Spleen (tissue), 7 donors: ENCODE measurements around the gene PTEN.

Experiments used
- POLR2A ChIP-seq, 3 donors: fragments of 450-650 bp; IDR thresholded peaks; one replicate each; pipeline ENCODE4 v1.5.1; 2017; ENCODE audit warnings: antibody characterized with exemption in 3 of 3, mild to moderate bottlenecking in 1 of 3
- POLR2AphosphoS5 ChIP-seq, 3 donors: sonication (generic); formaldehyde crosslinking; IDR thresholded peaks; one replicate each; pipeline ENCODE4 v1.5.1; 2017; ENCODE audit warnings: antibody characterized with exemption in 3 of 3
- TF ChIP-seq, protein P1 (sequence below), 11 experiments: fragments of 200-600 bp in 7 of 11; fragments of 450-650 bp in 4 of 11; sonication (generic) in 4 of 11; IDR thresholded peaks in 8 of 11; conservative IDR thresholded peaks in 3 of 11; 1 replicate in 7 of 11; 2 replicates in 4 of 11; pipeline versions ENCODE4 v1.4.0 to v1.8.0; 2016 to 2021; ENCODE audit warnings: antibody characterized with exemption in 11 of 11, inconsistent platforms in 4 of 11, mild to moderate bottlenecking in 1 of 11
- donor health status: DM: no; HTN: no; CAD: no; lungs with moderate emphysema.
- donor health status: DM: no; HTN: no; CAD: no.
- donor health status: DM: no; HTN: no; CAD: no.

DNA sequence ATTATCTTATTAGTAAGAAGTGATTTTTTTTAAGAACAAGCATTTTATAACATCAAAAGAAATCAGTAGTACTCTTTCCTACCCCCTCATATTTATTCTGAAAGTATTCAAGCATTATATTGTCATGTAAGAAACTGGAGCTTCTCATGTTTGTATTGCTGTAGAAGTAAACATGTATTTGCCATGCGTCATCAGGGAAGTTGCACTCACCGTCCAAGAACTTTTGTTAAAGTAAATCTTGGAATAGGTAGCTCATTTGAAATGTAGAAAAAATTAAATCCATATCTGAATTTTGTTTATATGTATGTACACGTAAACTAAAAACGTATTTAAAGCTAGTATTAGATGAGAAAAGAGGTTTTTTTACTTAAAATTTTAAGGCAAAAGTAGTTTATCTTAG lies 96.8 kb downstream of the PTEN start:
- TF ChIP-seq, protein P1, sequence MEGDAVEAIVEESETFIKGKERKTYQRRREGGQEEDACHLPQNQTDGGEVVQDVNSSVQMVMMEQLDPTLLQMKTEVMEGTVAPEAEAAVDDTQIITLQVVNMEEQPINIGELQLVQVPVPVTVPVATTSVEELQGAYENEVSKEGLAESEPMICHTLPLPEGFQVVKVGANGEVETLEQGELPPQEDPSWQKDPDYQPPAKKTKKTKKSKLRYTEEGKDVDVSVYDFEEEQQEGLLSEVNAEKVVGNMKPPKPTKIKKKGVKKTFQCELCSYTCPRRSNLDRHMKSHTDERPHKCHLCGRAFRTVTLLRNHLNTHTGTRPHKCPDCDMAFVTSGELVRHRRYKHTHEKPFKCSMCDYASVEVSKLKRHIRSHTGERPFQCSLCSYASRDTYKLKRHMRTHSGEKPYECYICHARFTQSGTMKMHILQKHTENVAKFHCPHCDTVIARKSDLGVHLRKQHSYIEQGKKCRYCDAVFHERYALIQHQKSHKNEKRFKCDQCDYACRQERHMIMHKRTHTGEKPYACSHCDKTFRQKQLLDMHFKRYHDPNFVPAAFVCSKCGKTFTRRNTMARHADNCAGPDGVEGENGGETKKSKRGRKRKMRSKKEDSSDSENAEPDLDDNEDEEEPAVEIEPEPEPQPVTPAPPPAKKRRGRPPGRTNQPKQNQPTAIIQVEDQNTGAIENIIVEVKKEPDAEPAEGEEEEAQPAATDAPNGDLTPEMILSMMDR (IDR thresholded peaks at IDR 0.05 in 8 of 11, conservative IDR thresholded peaks at IDR 0.05 in 3 of 11) = no peak
- TF ChIP-seq POLR2AphosphoS5 (IDR thresholded peaks at IDR 0.05) = no peak
- no peak for TF ChIP-seq POLR2A (IDR thresholded peaks at IDR 0.05)
